NCI-H146 treated with DMSO at 0.1 percent for 48 hours (cell line): ENCODE measurements around the gene RNU6-1.
A peak's percentile ranks its signal among the peaks of the same experiment; 100 is the strongest.

Experiments used
- DNase-seq: peaks from one replicate; lab custom pipeline; 2025; ENCODE audit not compliant: unreplicated experiment; lab: John Stamatoyannopoulos, UW

The RNU6-1 gene

GRCh38 chr15:67822537-67823313, 17.1 kb downstream of the RNU6-1 start:
- DNase-seq: peak; percentile 9

GRCh38 chr15:67821784-67822440, 17.9 kb downstream of the RNU6-1 start:
- peak; percentile 65 for DNase-seq

- DNase-seq: no peak
Observed at GRCh38 chr15:67820992-67821783, 18.7 kb downstream of the RNU6-1 start.

GRCh38 chr15:67820122-67820991, 19.5 kb downstream of the RNU6-1 start:
- no peak for DNase-seq

GRCh38 chr15:67819636-67820035, 20.2 kb downstream of the RNU6-1 start:
- no peak for DNase-seq

GRCh38 chr15:67818464-67818863, 21.4 kb downstream of the RNU6-1 start:
- DNase-seq: no peak

GRCh38 chr15:67816668-67817067, 23.2 kb downstream of the RNU6-1 start:
- no peak for DNase-seq

- DNase-seq: no peak
Observed at GRCh38 chr15:67815036-67815592, 24.7 kb downstream of the RNU6-1 start.

- no peak for DNase-seq
Observed at GRCh38 chr15:67813104-67813634, 26.7 kb downstream of the RNU6-1 start.

GRCh38 chr15:67812241-67812644, 27.6 kb downstream of the RNU6-1 start:
- DNase-seq: no peak

GRCh38 chr15:67809866-67810265, 30.0 kb downstream of the RNU6-1 start:
- DNase-seq: no peak

- DNase-seq: no peak
Observed at GRCh38 chr15:67809441-67809840, 30.4 kb downstream of the RNU6-1 start.

- no peak for DNase-seq
Observed at GRCh38 chr15:67808821-67809220, 31.0 kb downstream of the RNU6-1 start.

GRCh38 chr15:67807836-67808235, 32.0 kb downstream of the RNU6-1 start:
- no peak for DNase-seq

GRCh38 chr15:67807141-67807540, 32.7 kb downstream of the RNU6-1 start:
- no peak for DNase-seq

GRCh38 chr15:67806536-67806935, 33.3 kb downstream of the RNU6-1 start:
- DNase-seq: no peak

- DNase-seq: peak; percentile 45
Observed at GRCh38 chr15:67805666-67806516, 34.0 kb downstream of the RNU6-1 start.

GRCh38 chr15:67805008-67805665, 34.7 kb downstream of the RNU6-1 start:
- no peak for DNase-seq
